ENCODE results near the gene SPATC1L.
"Not testable (repeated sequence)": the region's sequence is repeated elsewhere in the genome, so short reads cannot be mapped to it uniquely, and the experiment has no call there.

The SPATC1L gene

GRCh38 chr21:46189213-46189958, 5.1 kb upstream of the SPATC1L start:
- TF ChIP-seq CTCF (IDR thresholded peaks at IDR 0.05): no peak
- peak; percentile 57 for DNase-seq (ENCODE audit: low spot score)
- H3K4me3 ChIP-seq: no peak overlapping the region
- H3K27ac ChIP-seq: peak overlapping the region in 1 of 2 donors; percentile 68

DNA sequence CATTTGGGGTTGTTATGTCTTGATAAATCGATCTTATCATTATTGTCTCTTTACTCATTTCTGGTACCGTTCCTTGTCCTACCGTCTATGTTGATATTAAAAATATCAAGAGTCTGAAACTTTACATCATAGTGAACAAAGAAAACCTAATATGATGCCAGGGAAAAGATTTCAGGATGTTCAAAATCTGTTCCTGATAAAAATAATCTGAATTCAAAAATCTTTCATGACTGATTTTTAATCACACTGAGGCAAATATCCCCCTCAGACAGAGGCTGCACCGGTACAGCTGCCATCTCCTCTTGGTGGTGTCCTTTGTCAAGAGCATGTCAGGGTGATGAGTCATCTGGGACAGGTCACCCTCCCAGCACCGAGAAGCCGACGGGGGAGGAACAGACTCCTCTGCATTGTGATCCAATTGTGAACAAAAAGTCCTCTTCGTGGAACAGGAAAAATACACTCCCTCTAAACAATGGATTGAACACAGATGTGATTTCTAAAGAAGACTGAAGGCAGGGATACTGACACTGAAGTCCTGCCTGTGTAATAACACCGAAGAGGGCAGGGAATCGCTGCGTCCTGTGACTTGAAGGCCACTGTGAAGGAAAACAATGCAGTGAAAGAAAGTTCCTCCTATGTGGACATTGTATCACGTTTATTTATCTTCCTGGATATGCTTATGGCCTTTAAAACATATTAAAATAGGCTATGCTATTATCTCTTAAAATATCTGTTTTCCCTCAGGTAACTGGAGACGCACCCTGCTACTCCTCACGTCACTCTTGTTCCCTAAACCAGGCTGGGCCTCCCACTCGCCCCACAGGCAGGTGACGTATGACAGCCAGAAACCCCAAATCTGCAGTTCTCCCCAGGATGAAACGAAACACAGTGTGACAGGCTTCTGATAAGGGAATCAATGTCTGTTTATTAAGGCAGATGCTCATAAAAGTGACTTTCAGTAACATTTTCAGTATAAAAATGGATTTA, 4.3 kb upstream of the SPATC1L start:
- DNase-seq (ENCODE audit: low spot score): no peak
- no peak for TF ChIP-seq CTCF (IDR thresholded peaks at IDR 0.05)
- H3K4me3 ChIP-seq: no peak overlapping the region
- H3K27ac ChIP-seq: peak overlapping the region in 1 of 2 donors; percentile 68

- no peak for TF ChIP-seq CTCF (IDR thresholded peaks at IDR 0.05)
- Histone ChIP-seq H3K27ac (peak overlapping the region in 1 of 2 donors; percentile 68), H3K4me3 (no peak overlapping the region)
- DNase-seq (ENCODE audit: low spot score): no peak
Measured at GRCh38 chr21:46187814-46188213, 3.6 kb upstream of the SPATC1L start.

DNA sequence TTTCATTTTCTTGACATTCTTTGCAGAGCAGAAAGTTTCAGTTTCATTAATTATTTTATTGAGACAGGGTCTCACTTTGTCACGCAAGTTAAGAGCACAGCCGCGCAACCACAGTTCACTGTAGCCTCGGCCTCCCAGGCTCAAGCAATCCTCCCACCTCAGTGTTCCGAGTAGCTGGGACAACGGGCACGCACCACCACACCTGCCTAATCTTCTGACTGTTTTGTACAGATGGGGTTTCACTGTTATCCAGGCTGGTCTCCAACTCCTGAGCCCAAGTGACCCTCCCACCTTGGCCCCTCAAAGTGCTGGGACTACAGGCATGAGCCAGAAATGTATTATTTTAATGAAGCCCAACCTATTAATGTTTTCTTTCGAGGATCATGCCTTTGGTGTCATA, 3.0 kb upstream of the SPATC1L start:
- Histone ChIP-seq H3K27ac (no peak overlapping the region), H3K4me3 (no peak overlapping the region)
- no peak for DNase-seq (ENCODE audit: low spot score)
- no peak for TF ChIP-seq CTCF (IDR thresholded peaks at IDR 0.05)

DNA sequence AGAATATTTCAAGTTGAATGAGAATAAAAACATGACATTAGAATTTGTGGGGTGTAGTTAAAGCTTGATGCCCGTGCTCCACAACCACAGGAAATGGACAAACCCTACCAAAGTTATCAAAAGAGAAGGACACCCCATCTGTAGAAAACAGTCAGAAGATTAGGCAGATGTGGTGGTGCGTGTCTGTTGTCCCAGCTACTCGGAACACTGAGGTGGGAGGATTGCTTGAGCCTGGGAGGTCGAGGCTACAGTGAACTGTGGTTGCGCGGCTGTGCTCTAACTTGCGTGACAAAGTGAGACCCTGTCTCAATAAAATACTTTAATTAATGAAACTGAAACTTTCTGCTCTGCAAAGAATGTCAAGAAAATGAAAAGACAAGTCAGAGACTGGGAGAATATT, 1.5 kb upstream of the SPATC1L start:
- no peak overlapping the region for H3K27ac ChIP-seq
- DNase-seq (ENCODE audit: low spot score): no peak
- H3K4me3 ChIP-seq: no peak overlapping the region
- no peak for TF ChIP-seq CTCF (IDR thresholded peaks at IDR 0.05)

- peak; percentile 85 for DNase-seq (ENCODE audit: low spot score)
- TF ChIP-seq CTCF (IDR thresholded peaks at IDR 0.05): no peak
- H3K27ac ChIP-seq: peak overlapping the region; percentile 70 to 83
- H3K4me3 ChIP-seq: peak overlapping the region; percentile 73
Measured at GRCh38 chr21:46184625-46185555, 631 bp upstream of the SPATC1L start.

DNA sequence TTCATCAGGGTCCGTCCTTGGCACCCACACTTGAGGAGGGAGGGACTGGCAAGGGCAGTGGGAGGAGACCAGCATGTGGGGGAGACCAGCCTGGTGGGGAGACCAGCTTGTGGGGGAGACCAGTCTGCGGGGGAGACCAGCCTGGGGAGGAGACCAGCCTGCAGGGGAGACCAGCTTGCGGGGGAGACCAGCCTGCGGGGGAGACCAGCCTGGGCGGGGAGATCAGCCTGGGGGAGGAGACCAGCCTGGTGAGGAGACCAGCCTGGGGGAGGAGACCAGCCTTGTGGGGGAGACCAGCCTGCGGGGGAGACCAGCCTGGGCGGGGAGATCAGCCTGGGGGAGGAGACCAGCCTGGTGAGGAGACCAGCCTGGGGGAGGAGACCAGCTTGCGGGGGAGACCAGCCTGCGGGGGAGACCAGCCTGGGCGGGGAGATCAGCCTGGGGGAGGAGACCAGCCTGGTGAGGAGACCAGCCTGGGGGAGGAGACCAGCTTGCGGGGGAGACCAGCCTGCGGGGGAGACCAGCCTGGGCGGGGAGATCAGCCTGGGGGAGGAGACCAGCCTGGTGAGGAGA, 836 bp downstream of the SPATC1L start:
- DNase-seq (ENCODE audit: low spot score); H3K27ac ChIP-seq: not testable (repeated sequence)
- peak overlapping the region; percentile 73 for H3K4me3 ChIP-seq
